ENCODE results near the gene GPS1. TPM values are rescaled to one million over a fixed set of nuclear protein-coding genes. Genes with fewer than 3 reads are reported as not detected.

Gene GPS1
- total and polyA plus RNA-seq, 2 donors (not counting 1 experiment from before 2014, with no cell fraction given) = 80.5 to 124 TPM

GRCh38 chr17:82018989-82019689, 32.6 kb upstream of the GPS1 start:
- Histone ChIP-seq H3K36me3 (replicated peaks in 1 of 2; ENCODE audit: control extremely low read depth in 1 of 2, control insufficient read depth in 1 of 2, extremely low read depth in 1 of 2, insufficient read depth in 2 of 2, low read length in 1 of 2) (peaks cover 0 to 3% of the 10 kb centered on the region in 2 experiments), H4K20me1 (ENCODE audit: control insufficient read depth, insufficient read depth, low read length, poor library complexity, severe bottlenecking) (peaks cover 25% of the 10 kb centered on the region), H3K9ac (ENCODE audit: low read length) (no peak overlapping the region), H3K79me2 (ENCODE audit: control insufficient read depth, insufficient read depth, low read length) (peaks cover 14% of the 10 kb centered on the region), H3K4me2 (replicated peaks; ENCODE audit: low read depth, low read length, poor library complexity, severe bottlenecking) (no peak overlapping the region), H3K27ac (ENCODE audit: low read length in 2 of 2) (no peak overlapping the region), H3K27me3 (replicated peaks in 1 of 4; ENCODE audit: control extremely low read depth in 1 of 4, control insufficient read depth in 3 of 4, insufficient read depth in 4 of 4, low read length in 3 of 4) (peaks cover 0 to 3% (median 0%) of the 10 kb centered on the region in 4 experiments), H3K9me3 (ENCODE audit: control extremely low read depth in 1 of 3, control insufficient read depth in 2 of 3, insufficient read depth in 1 of 3, low read length in 2 of 3) (no peaks in the 10 kb centered on the region), H3K4me1 (ENCODE audit: control insufficient read depth in 2 of 2, insufficient read depth in 2 of 2, low read length in 2 of 2) (peaks cover 14 to 30% of the 10 kb centered on the region in 2 donors), H3K4me3 (ENCODE audit: control extremely low read depth in 1 of 5, extremely low read depth in 1 of 5, insufficient read depth in 1 of 5, low read depth in 2 of 5, low read length in 4 of 5) (no peak overlapping the region), H2AFZ (ENCODE audit: insufficient read depth, low read depth, low read length, poor library complexity, severe bottlenecking) (no peak overlapping the region)
- CTCF ChIA-PET = interaction anchor here (0.6 to 7.2 kb wide), 9 partner anchors 19 to 135 kb away, joined by 3 to 91 read pairs (median 4); partner anchors contain the start of genes ASPSCR1, DCXR and MAFG
- H3K9me3 Mint-ChIP-seq (ENCODE audit: insufficient read depth) = no peaks in the 10 kb centered on the region
- ATAC-seq (ENCODE audit: low read depth) = no peak
- H3K27ac Mint-ChIP-seq = no peak overlapping the region
- WGBS (ENCODE audit: insufficient coverage) = 97% methylated on average over 23 of the region's 33 CpGs
- H3K4me1 Mint-ChIP-seq = peaks cover 15% of the 10 kb centered on the region
- POLR2A ChIA-PET = no interaction called here
- intact Hi-C loops (cut with micrococcal nuclease) = no loop called here
- H3K27me3 Mint-ChIP-seq = no peaks in the 10 kb centered on the region
- H3K4me3 Mint-ChIP-seq = no peak overlapping the region
- no peak for DNase-seq
- TF ChIP-seq EZH2 (IDR thresholded peaks at IDR 0.05; ENCODE audit: borderline replicate concordance, insufficient read depth, low read depth, low read length, poor library complexity, severe bottlenecking) (no peak), CTCF (IDR thresholded peaks at IDR 0.05) (no peak)
